Endothelial cell of umbilical vein (primary cell): ENCODE data around the gene FLT1.

ENCODE experiments used
- CTCF ChIP-seq, 2 donors: IDR thresholded peaks; 1 replicate in 1 of 2; 2 replicates in 1 of 2; pipeline ENCODE4 v1.5.1; 2011; ENCODE audit warnings: low read length in 2 of 2, mild to moderate bottlenecking in 2 of 2, moderate library complexity in 2 of 2, control low read depth in 1 of 2, inconsistent platforms in 1 of 2, low read depth in 1 of 2; ENCODE audit not compliant: insufficient read depth in 1 of 2; ENCODE audit errors: extremely low read depth in 1 of 2
- EZH2 ChIP-seq: IDR thresholded peaks from 2 replicates; pipeline ENCODE4 v1.6.1; 2012; ENCODE audit warnings: borderline replicate concordance, low read depth, mild to moderate bottlenecking, moderate library complexity, low read length, inconsistent platforms; ENCODE audit not compliant: severe bottlenecking
- GATA2 ChIP-seq: IDR thresholded peaks from 2 replicates; pipeline ENCODE4 v1.7.0; 2011; ENCODE audit warnings: low read depth, mild to moderate bottlenecking, moderate library complexity, mixed read lengths, low read length; ENCODE audit not compliant: insufficient read length, insufficient read depth
- JUN ChIP-seq: IDR thresholded peaks from 2 replicates; pipeline ENCODE4 v1.6.1; 2011; ENCODE audit warnings: borderline replicate concordance, low read depth; ENCODE audit not compliant: insufficient read length, insufficient read depth
- MYC ChIP-seq: IDR thresholded peaks from one replicate; pipeline ENCODE4 v1.6.1; 2011; ENCODE audit warnings: mild to moderate bottlenecking, low read depth, low read length
- POLR2A ChIP-seq: IDR thresholded peaks from 2 replicates; pipeline ENCODE4 v1.6.1; 2012; ENCODE audit warnings: low read depth, mild to moderate bottlenecking, control low read depth, low read length
- POLR2AphosphoS5 ChIP-seq: IDR thresholded peaks from 2 replicates; pipeline ENCODE4 v1.6.1; 2012; ENCODE audit warnings: low read depth, mild to moderate bottlenecking, control low read depth, low read length, moderate library complexity; ENCODE audit not compliant: insufficient read depth

- TF ChIP-seq GATA2 (no peak), CTCF (IDR thresholded peaks at IDR 0.05; ENCODE audit: extremely low read depth in 1 of 2, insufficient read depth in 1 of 2, low read depth in 1 of 2, low read length in 2 of 2) (no peak), POLR2A (no peak), EZH2 (no peak), MYC (no peak), POLR2AphosphoS5 (peak; percentile 24), JUN (no peak)
These were observed 107.0 kb downstream of the FLT1 start for GRCh38 chr13:28387740-28388501.
